ENCODE results near the gene VPS16. TPM values are rescaled to one million over a fixed set of nuclear protein-coding genes. Genes with fewer than 3 reads are reported as not detected.

VPS16 gene
- total RNA-seq, 1 experiment from 2014 or later = 38.1 TPM

- POLR2A ChIA-PET = no interaction called here
- peaks cover 3 to 5% of the 10 kb centered on the region in 2 experiments; a peak in 2 of 4 replicates for H3K4me1 ChIP-seq (ENCODE audit: control insufficient read depth in 1 of 2, insufficient read depth in 2 of 2, low read length in 2 of 2)
Observed at GRCh38 chr20:2806351-2806701, 34.2 kb upstream of the VPS16 start.

More at GRCh38 chr20:2806351-2806701, 34.2 kb upstream of the VPS16 start:
- H3K9ac ChIP-seq (ENCODE audit: low read length) = no peak overlapping the region
- no peak for DNase-seq (ENCODE audit: low read depth, low spot score)
- no peak for ATAC-seq
- H3K4me3 ChIP-seq (replicated peaks in 1 of 2; ENCODE audit: low read depth in 1 of 2, low read length in 2 of 2) = no peak overlapping the region
- H2AFZ ChIP-seq (ENCODE audit: low read depth, low read length, poor library complexity, severe bottlenecking) = no peak overlapping the region
- H3K27ac ChIP-seq (ENCODE audit: low read depth, low read length) = no peak overlapping the region
- H3K36me3 ChIP-seq (ENCODE audit: control insufficient read depth in 1 of 2, insufficient read depth in 2 of 2, low read length in 2 of 2) = no peaks in the 10 kb centered on the region
- no peaks in the 10 kb centered on the region for H3K9me3 ChIP-seq (ENCODE audit: control insufficient read depth in 1 of 2, insufficient read depth in 1 of 2, low read depth in 1 of 2, low read length in 2 of 2)
- no TSS peak for BruUV-seq (replicated peaks)
- peaks cover 4% of the 10 kb centered on the region; the same call in 1 of the 2 replicates for H3K27me3 ChIP-seq (ENCODE audit: insufficient read depth, low read length)
- no peaks in the 10 kb centered on the region for H4K20me1 ChIP-seq (ENCODE audit: insufficient read depth)
- no peak for TF ChIP-seq EZH2 (IDR thresholded peaks at IDR 0.05)
- no peak for TF ChIP-seq EGR1 (IDR thresholded peaks at IDR 0.05; ENCODE audit: low read depth)
- no peak for TF ChIP-seq RAD21 (IDR thresholded peaks at IDR 0.05; ENCODE audit: low read depth)
- TF ChIP-seq, protein P1, sequence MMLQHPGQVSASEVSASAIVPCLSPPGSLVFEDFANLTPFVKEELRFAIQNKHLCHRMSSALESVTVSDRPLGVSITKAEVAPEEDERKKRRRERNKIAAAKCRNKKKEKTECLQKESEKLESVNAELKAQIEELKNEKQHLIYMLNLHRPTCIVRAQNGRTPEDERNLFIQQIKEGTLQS (IDR thresholded peaks at IDR 0.05) = no peak
- no peak for TF ChIP-seq SRF (IDR thresholded peaks at IDR 0.05; ENCODE audit: low read depth)
- no peak for TF ChIP-seq JUND (IDR thresholded peaks at IDR 0.05)
- TF ChIP-seq FOSL1 (IDR thresholded peaks at IDR 0.05; ENCODE audit: low read depth) = no peak
- TF ChIP-seq SIN3A (IDR thresholded peaks at IDR 0.05; ENCODE audit: low read depth) = no peak
- TF ChIP-seq, protein P2, sequence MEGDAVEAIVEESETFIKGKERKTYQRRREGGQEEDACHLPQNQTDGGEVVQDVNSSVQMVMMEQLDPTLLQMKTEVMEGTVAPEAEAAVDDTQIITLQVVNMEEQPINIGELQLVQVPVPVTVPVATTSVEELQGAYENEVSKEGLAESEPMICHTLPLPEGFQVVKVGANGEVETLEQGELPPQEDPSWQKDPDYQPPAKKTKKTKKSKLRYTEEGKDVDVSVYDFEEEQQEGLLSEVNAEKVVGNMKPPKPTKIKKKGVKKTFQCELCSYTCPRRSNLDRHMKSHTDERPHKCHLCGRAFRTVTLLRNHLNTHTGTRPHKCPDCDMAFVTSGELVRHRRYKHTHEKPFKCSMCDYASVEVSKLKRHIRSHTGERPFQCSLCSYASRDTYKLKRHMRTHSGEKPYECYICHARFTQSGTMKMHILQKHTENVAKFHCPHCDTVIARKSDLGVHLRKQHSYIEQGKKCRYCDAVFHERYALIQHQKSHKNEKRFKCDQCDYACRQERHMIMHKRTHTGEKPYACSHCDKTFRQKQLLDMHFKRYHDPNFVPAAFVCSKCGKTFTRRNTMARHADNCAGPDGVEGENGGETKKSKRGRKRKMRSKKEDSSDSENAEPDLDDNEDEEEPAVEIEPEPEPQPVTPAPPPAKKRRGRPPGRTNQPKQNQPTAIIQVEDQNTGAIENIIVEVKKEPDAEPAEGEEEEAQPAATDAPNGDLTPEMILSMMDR (IDR thresholded peaks at IDR 0.05 in 2 of 3, conservative IDR thresholded peaks at IDR 0.05 in 1 of 3; ENCODE audit: borderline replicate concordance in 1 of 3, insufficient read depth in 1 of 3, low read depth in 2 of 3, low read length in 2 of 3) = no peak
- no peak for TF ChIP-seq EZH2phosphoT487 (IDR thresholded peaks at IDR 0.05; ENCODE audit: borderline replicate concordance)
- no peak for TF ChIP-seq YY1 (IDR thresholded peaks at IDR 0.05; ENCODE audit: extremely low read depth, insufficient replicate concordance, low read depth, low read length)
- no peak for TF ChIP-seq CBX3 (IDR thresholded peaks at IDR 0.05; ENCODE audit: low read depth)
- no peak for TF ChIP-seq REST (IDR thresholded peaks at IDR 0.05; ENCODE audit: low read depth)
- no peak for TF ChIP-seq POLR2A (IDR thresholded peaks at IDR 0.05; ENCODE audit: borderline replicate concordance, extremely low read depth, insufficient read depth, insufficient read length)
- no peak for TF ChIP-seq ZNF274 (IDR thresholded peaks at IDR 0.05; ENCODE audit: low read depth, low read length)
- TF ChIP-seq ZFX (IDR thresholded peaks at IDR 0.05) = no peak
- TF ChIP-seq POLR2AphosphoS5 (IDR thresholded peaks at IDR 0.05; ENCODE audit: low read depth, low read length) = no peak
- TF ChIP-seq CEBPB (IDR thresholded peaks at IDR 0.05; ENCODE audit: low read depth) = no peak
- TF ChIP-seq MAX (IDR thresholded peaks at IDR 0.05) = no peak
- H3K79me2 ChIP-seq (ENCODE audit: insufficient read depth, low read length) = no peaks in the 10 kb centered on the region
- H3K9me2 ChIP-seq (ENCODE audit: insufficient read depth) = no peaks in the 10 kb centered on the region
- ChIA-PET CTCF (no interaction called here), RAD21 (ENCODE audit: low non-redundant PET in 1 of 2, low total read pairs in 2 of 2, uncharacterized antibody in 2 of 2, unreplicated experiment in 2 of 2) (no interaction called here)
- H3K4me2 ChIP-seq (ENCODE audit: low read length) = peak overlapping the region; percentile 27; the same call in 1 of the 2 replicates
- intact Hi-C loops (cut with micrococcal nuclease) = no loop called here
